Liver (tissue), 9 donors: ENCODE data around the gene ORC6. TPM values are rescaled to one million over a fixed set of nuclear protein-coding genes. Genes with fewer than 3 reads are reported as not detected.

ENCODE experiments used
- DNase-seq: peaks from one replicate; pipeline ENCODE4 v3.0.0-alpha.2; 2017; ENCODE audit warnings: low spot score
- H3K27ac ChIP-seq, 2 donors: one replicate each; pipeline ENCODE4 v1.7.0; 2013; ENCODE audit warnings: inconsistent platforms in 2 of 2, low read length in 2 of 2, control low read depth in 1 of 2, low read depth in 1 of 2, mild to moderate bottlenecking in 1 of 2
- H3K27me3 ChIP-seq, 4 donors: one replicate each; pipeline versions ENCODE4 v1.6.1 to v1.7.0; 2013; ENCODE audit warnings: low read length in 3 of 4, inconsistent platforms in 1 of 4, mild to moderate bottlenecking in 1 of 4, moderate library complexity in 1 of 4; ENCODE audit not compliant: control insufficient read depth in 4 of 4, insufficient read depth in 4 of 4
- H3K36me3 ChIP-seq, 4 donors: one replicate each; pipeline versions ENCODE4 v1.6.1 to v1.7.0; 2013; ENCODE audit warnings: low read length in 3 of 4, mild to moderate bottlenecking in 3 of 4, low read depth in 1 of 4, moderate library complexity in 1 of 4; ENCODE audit not compliant: control insufficient read depth in 4 of 4, insufficient read depth in 3 of 4
- H3K4me1 ChIP-seq, 4 donors: one replicate each; pipeline versions ENCODE4 v1.6.1 to v1.7.0; 2013; ENCODE audit warnings: low read length in 3 of 4, mild to moderate bottlenecking in 3 of 4, moderate library complexity in 1 of 4; ENCODE audit not compliant: control insufficient read depth in 4 of 4, insufficient read depth in 4 of 4
- H3K4me3 ChIP-seq, 3 donors: one replicate each; pipeline versions ENCODE4 v1.6.1 to v1.7.0; 2013; ENCODE audit warnings: low read length in 3 of 3, control low read depth in 1 of 3, low read depth in 1 of 3, mild to moderate bottlenecking in 1 of 3
- H3K9ac ChIP-seq, 2 donors: one replicate each; pipeline ENCODE4 v1.7.0; 2013; ENCODE audit warnings: low read length in 2 of 2, mild to moderate bottlenecking in 2 of 2, moderate library complexity in 2 of 2, control low read depth in 1 of 2, low read depth in 1 of 2
- H3K9me3 ChIP-seq, 4 donors: one replicate each; pipeline versions ENCODE4 v1.6.1 to v1.7.0; 2013; ENCODE audit warnings: low read length in 3 of 4; ENCODE audit not compliant: control insufficient read depth in 4 of 4
- EGR1 ChIP-seq, 2 donors: IDR thresholded peaks; 2 replicates each; pipeline ENCODE4 v1.6.1; 2016 to 2018; ENCODE audit warnings: antibody characterized with exemption in 2 of 2, low read depth in 2 of 2
- FOXA1 ChIP-seq: IDR thresholded peaks from 2 replicates; pipeline ENCODE4 v1.6.1; 2016; ENCODE audit warnings: antibody characterized with exemption
- FOXA2 ChIP-seq: IDR thresholded peaks from 2 replicates; pipeline ENCODE4 v1.6.1; 2016; ENCODE audit warnings: antibody characterized with exemption
- GABPA ChIP-seq, 2 donors: IDR thresholded peaks in 1 of 2; conservative IDR thresholded peaks in 1 of 2; 2 replicates each; pipeline ENCODE4 v1.6.1; 2016; ENCODE audit warnings: antibody characterized with exemption in 2 of 2, mild to moderate bottlenecking in 1 of 2, moderate library complexity in 1 of 2
- HNF4A ChIP-seq, 2 donors: conservative IDR thresholded peaks; 2 replicates each; pipeline ENCODE4 v1.6.1; 2016; ENCODE audit warnings: antibody characterized with exemption in 2 of 2, mild to moderate bottlenecking in 2 of 2
- HNF4G ChIP-seq: IDR thresholded peaks from 2 replicates; pipeline ENCODE4 v1.6.1; 2016; ENCODE audit warnings: antibody characterized with exemption
- NR2F2 ChIP-seq: IDR thresholded peaks from 2 replicates; pipeline ENCODE4 v1.6.1; 2016; ENCODE audit warnings: antibody characterized with exemption
- RAD21 ChIP-seq, 2 donors: IDR thresholded peaks; 2 replicates each; pipeline ENCODE4 v1.6.1; 2016; ENCODE audit warnings: antibody characterized with exemption in 2 of 2, mild to moderate bottlenecking in 2 of 2
- RXRA ChIP-seq, 2 donors: IDR thresholded peaks; 2 replicates each; pipeline ENCODE4 v1.6.1; 2017 to 2018; ENCODE audit warnings: antibody characterized with exemption in 2 of 2, mild to moderate bottlenecking in 1 of 2
- SP1 ChIP-seq: IDR thresholded peaks from 2 replicates; pipeline ENCODE4 v1.6.1; 2018; ENCODE audit warnings: antibody characterized with exemption, mild to moderate bottlenecking
- TAF1 ChIP-seq: conservative IDR thresholded peaks from 2 replicates; pipeline ENCODE4 v1.6.1; 2016; ENCODE audit warnings: antibody characterized with exemption, mild to moderate bottlenecking
- YY1 ChIP-seq: IDR thresholded peaks from 2 replicates; pipeline ENCODE4 v1.6.1; 2016; ENCODE audit warnings: antibody characterized with exemption, mild to moderate bottlenecking
- WGBS: extraction: QIAGEN DNeasy Blood & Tissue Kit; methylation state at CpG from one replicate; pipeline ENCODE4 v1.1.7; 2013; 5-methylcytosine and 5-hydroxymethylcytosine counted together
- polyA plus RNA-seq, 2 donors: library from polyadenylated mRNA; stranded (reverse) in 1 of 2; unstranded in 1 of 2; fragments of 200-250 nt in 1 of 2; fragments of >200 nt in 1 of 2; fragmentation: Nextera tagmentation in 1 of 2; extraction: Ambion mirVana in 1 of 2; gene quantifications; one replicate each; pipeline versions ENCODE4 v1.2.1 to v1.2.3, GENCODE V29; 2013 to 2015
- total RNA-seq, 2 donors: library from RNA; depleted of rRNA; stranded (reverse); fragments of >200 nt; gene quantifications; one replicate each; pipeline ENCODE4 v1.2.3, GENCODE V29; 2014
- TF ChIP-seq, protein P1 (sequence below): IDR thresholded peaks from 2 replicates; pipeline ENCODE4 v1.6.1; 2016; ENCODE audit warnings: antibody characterized with exemption
- TF ChIP-seq, protein P2 (sequence below): IDR thresholded peaks from 2 replicates; pipeline ENCODE4 v1.6.1; 2016; ENCODE audit warnings: antibody characterized with exemption
- TF ChIP-seq, protein P3 (sequence below): IDR thresholded peaks from 2 replicates; pipeline ENCODE4 v1.6.1; 2016; ENCODE audit warnings: antibody characterized with exemption
- TF ChIP-seq, protein P4 (sequence below): IDR thresholded peaks from 2 replicates; pipeline ENCODE4 v1.6.1; 2016; ENCODE audit warnings: antibody characterized with exemption, mild to moderate bottlenecking
- TF ChIP-seq, protein P5 (sequence below): fragments of 150-350 bp; IDR thresholded peaks from 2 replicates; pipeline ENCODE4 v1.5.1; 2017; ENCODE audit warnings: improper control_type of control experiment, low read depth, low read length; ENCODE audit not compliant: missing input control
- donor health status: healthy.
- donor health status: healthy.
- donor health status: healthy.
- donor health status: healthy.
- donor health status: healthy.

Gene ORC6
- total and polyA plus RNA-seq, 4 donors = 0.56 to 16.8 (median 0.98) TPM

DNA sequence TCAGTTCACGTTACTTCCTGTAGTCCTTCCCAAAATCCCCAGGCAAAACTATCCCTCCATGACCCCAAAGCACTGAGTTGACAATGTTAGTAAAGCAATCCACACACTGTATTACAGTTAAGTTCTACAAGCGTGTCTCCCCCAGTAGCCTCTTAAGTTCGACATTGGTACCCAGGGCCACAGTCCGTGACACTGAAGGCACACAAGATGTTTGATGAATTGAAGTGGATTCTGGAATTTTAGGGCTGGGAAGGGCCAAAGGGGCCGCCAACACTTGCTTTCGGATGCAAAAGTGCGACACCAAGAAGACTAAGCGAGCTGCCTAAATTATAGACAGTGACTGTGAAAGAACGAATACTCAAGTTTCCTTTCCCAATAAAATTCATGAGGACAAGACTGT lies 2.0 kb upstream of the ORC6 start (continued):
- TF ChIP-seq, protein P1, sequence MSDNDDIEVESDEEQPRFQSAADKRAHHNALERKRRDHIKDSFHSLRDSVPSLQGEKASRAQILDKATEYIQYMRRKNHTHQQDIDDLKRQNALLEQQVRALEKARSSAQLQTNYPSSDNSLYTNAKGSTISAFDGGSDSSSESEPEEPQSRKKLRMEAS = no peak
- TF ChIP-seq, protein P2, sequence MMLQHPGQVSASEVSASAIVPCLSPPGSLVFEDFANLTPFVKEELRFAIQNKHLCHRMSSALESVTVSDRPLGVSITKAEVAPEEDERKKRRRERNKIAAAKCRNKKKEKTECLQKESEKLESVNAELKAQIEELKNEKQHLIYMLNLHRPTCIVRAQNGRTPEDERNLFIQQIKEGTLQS = no peak
- TF ChIP-seq RXRA (IDR thresholded peaks at IDR 0.05) = no peak
- no peak for TF ChIP-seq TAF1
- TF ChIP-seq, protein P3, sequence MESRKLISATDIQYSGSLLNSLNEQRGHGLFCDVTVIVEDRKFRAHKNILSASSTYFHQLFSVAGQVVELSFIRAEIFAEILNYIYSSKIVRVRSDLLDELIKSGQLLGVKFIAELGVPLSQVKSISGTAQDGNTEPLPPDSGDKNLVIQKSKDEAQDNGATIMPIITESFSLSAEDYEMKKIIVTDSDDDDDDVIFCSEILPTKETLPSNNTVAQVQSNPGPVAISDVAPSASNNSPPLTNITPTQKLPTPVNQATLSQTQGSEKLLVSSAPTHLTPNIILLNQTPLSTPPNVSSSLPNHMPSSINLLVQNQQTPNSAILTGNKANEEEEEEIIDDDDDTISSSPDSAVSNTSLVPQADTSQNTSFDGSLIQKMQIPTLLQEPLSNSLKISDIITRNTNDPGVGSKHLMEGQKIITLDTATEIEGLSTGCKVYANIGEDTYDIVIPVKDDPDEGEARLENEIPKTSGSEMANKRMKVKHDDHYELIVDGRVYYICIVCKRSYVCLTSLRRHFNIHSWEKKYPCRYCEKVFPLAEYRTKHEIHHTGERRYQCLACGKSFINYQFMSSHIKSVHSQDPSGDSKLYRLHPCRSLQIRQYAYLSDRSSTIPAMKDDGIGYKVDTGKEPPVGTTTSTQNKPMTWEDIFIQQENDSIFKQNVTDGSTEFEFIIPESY = no peak
- no peak for TF ChIP-seq RAD21 (IDR thresholded peaks at IDR 0.05)
- no peak for TF ChIP-seq YY1
- no peak for TF ChIP-seq EGR1 (IDR thresholded peaks at IDR 0.05; ENCODE audit: low read depth in 2 of 2)
- no peak for TF ChIP-seq FOXA1
- TF ChIP-seq NR2F2 = no peak
- TF ChIP-seq FOXA2 = no peak
- no peak for TF ChIP-seq HNF4G

DNA sequence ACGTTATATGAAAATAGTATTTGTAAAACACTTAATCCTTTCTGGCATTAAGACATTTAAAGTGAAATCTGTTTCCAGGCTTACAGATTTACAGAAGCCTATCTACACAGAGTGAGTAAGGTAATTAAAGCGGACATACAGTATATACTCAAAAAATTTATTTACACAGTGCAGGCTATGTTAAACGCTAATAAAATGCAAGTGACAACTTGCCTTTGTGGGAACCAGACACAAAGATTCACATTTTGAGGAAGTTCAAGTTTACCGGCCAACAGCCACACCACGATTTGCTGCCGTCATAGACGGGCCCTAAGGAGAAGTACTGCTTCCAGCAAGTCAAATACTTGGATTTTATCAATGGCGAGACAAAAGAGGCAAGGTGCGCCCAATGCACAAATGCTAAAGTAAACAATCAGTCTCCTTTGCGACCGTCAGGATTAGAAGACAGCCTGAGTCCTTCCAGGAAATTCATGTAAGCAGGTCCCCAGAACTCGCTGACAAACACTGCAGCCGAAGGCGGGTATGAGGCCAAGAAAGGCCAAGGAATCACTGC lies 1.3 kb upstream of the ORC6 start:
- Histone ChIP-seq H3K27ac (peak overlapping the region; percentile 90), H3K27me3 (no peaks in the 10 kb centered on the region), H3K9ac (peak overlapping the region in 1 of 2 donors; percentile 45), H3K9me3 (no peaks in the 10 kb centered on the region), H3K4me3 (peak overlapping the region; percentile 70 to 88 (median 81)), H3K36me3 (no peaks in the 10 kb centered on the region), H3K4me1 (peaks cover 4 to 29% (median 23%) of the 10 kb centered on the region in 4 donors)
- 10% methylated on average over 14 of the region's 14 CpGs for WGBS
- TF ChIP-seq, protein P1 = no peak
- DNase-seq = no peak

DNA sequence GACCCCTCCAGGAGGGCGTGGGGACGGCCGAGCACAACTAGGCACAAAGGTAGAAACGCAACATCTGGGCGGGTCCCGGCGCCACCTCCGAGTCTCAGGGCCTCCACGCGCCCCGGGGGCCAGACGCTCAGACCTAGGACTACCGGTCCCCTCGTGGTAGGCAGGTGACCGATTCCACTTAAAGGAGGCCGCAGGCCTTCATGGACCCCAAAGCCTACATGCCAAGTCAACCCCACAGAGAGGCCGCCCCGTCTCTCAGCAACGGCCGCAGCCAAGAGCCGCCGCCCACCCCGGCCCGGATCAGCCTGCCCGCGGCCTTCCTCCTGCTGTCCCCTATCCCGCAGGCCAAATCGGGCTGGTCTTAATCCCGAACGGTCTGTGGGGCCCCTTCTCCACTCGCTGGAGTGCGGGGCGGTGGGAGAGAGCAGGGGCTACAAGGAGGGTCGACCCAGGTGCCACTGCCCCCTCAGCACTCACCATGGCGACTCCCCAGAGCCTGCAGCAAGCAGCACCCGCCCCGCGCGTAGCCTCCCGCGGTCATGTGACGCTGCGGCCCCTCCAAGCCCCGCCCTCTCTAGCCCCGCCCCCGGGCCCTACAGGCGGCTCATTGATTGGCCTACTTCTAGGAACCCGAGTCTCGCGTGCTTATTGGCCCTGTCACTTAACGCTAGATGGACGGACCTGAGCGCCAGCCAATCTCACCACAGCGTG lies 650 bp upstream of the ORC6 start, which contains the start of gene VPS35:
Gene VPS35 (minus strand): TSS at position 525 of the 711 bp plus-strand sequence. CDS start 45 bp downstream, at position 480.
- Histone ChIP-seq H3K36me3 (no peaks in the 10 kb centered on the region), H3K27ac (peak within 1 kb of the TSS; percentile 90), H3K9me3 (no peaks in the 10 kb centered on the region), H3K4me3 (peak within 1 kb of the TSS; percentile 70 to 88 (median 81)), H3K9ac (peak within 1 kb of the TSS; percentile 45 to 67), H3K27me3 (no peaks in the 10 kb centered on the region), H3K4me1 (peaks cover 4 to 29% (median 23%) of the 10 kb centered on the region in 4 donors)
- no peak for TF ChIP-seq RAD21 (IDR thresholded peaks at IDR 0.05)
- TF ChIP-seq, protein P4, sequence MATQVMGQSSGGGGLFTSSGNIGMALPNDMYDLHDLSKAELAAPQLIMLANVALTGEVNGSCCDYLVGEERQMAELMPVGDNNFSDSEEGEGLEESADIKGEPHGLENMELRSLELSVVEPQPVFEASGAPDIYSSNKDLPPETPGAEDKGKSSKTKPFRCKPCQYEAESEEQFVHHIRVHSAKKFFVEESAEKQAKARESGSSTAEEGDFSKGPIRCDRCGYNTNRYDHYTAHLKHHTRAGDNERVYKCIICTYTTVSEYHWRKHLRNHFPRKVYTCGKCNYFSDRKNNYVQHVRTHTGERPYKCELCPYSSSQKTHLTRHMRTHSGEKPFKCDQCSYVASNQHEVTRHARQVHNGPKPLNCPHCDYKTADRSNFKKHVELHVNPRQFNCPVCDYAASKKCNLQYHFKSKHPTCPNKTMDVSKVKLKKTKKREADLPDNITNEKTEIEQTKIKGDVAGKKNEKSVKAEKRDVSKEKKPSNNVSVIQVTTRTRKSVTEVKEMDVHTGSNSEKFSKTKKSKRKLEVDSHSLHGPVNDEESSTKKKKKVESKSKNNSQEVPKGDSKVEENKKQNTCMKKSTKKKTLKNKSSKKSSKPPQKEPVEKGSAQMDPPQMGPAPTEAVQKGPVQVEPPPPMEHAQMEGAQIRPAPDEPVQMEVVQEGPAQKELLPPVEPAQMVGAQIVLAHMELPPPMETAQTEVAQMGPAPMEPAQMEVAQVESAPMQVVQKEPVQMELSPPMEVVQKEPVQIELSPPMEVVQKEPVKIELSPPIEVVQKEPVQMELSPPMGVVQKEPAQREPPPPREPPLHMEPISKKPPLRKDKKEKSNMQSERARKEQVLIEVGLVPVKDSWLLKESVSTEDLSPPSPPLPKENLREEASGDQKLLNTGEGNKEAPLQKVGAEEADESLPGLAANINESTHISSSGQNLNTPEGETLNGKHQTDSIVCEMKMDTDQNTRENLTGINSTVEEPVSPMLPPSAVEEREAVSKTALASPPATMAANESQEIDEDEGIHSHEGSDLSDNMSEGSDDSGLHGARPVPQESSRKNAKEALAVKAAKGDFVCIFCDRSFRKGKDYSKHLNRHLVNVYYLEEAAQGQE = peak; percentile 36
- no peak for TF ChIP-seq FOXA1
- no peak for TF ChIP-seq TAF1
- TF ChIP-seq GABPA (IDR thresholded peaks at IDR 0.05 in 1 of 2, conservative IDR thresholded peaks at IDR 0.05 in 1 of 2) = no peak
- TF ChIP-seq YY1 = peak; percentile 69
- TF ChIP-seq HNF4A (conservative IDR thresholded peaks at IDR 0.05) = no peak
- no peak for TF ChIP-seq NR2F2
- TF ChIP-seq, protein P2 = no peak
- TF ChIP-seq, protein P3 = peak; percentile 79
- TF ChIP-seq EGR1 (IDR thresholded peaks at IDR 0.05; ENCODE audit: low read depth in 2 of 2) = no peak
- TF ChIP-seq SP1 = peak; percentile 91
- no peak for TF ChIP-seq FOXA2
- TF ChIP-seq, protein P5, sequence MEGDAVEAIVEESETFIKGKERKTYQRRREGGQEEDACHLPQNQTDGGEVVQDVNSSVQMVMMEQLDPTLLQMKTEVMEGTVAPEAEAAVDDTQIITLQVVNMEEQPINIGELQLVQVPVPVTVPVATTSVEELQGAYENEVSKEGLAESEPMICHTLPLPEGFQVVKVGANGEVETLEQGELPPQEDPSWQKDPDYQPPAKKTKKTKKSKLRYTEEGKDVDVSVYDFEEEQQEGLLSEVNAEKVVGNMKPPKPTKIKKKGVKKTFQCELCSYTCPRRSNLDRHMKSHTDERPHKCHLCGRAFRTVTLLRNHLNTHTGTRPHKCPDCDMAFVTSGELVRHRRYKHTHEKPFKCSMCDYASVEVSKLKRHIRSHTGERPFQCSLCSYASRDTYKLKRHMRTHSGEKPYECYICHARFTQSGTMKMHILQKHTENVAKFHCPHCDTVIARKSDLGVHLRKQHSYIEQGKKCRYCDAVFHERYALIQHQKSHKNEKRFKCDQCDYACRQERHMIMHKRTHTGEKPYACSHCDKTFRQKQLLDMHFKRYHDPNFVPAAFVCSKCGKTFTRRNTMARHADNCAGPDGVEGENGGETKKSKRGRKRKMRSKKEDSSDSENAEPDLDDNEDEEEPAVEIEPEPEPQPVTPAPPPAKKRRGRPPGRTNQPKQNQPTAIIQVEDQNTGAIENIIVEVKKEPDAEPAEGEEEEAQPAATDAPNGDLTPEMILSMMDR = peak; percentile 18
- WGBS = under 1% methylated on average over 54 of the region's 54 CpGs
- DNase-seq = peak; percentile 100
